HCT116 (cell line): ENCODE data around the gene TNFRSF19. TPM values are rescaled to one million over a fixed set of nuclear protein-coding genes. Genes with fewer than 3 reads are reported as not detected.

Experiments used
- ATAC-seq: fragments of 200-7000 bp; cut with Tn5 transposase; 2 replicates; pipeline ENCODE4 v1.9.1; 2020; ENCODE audit warnings: mild to moderate bottlenecking, moderate library complexity
- BruUV-seq: library from RNA; stranded (reverse); fragments of 400-500 nt; replicated peaks from 2 replicates; lab custom pipeline; 2021; lab: Mats Ljungman, UMichigan
- CTCF ChIA-PET: fragments of 300-600 bp; sonication (Branson Sonifier 250); formaldehyde crosslinking; loops from one replicate; lab custom pipeline; 2021; ENCODE audit warnings: antibody characterized with exemption; lab: Charles Lee
- POLR2A ChIA-PET: fragments of 300-600, 350-600 bp; sonication (Branson Sonifier 250); formaldehyde crosslinking; loops from one replicate; lab custom pipeline; 2021; ENCODE audit warnings: antibody characterized with exemption; lab: Charles Lee
- RAD21 ChIA-PET, 2 experiments: fragments of 300-600 bp; sonication (Branson Sonifier 250); formaldehyde crosslinking; loops; one replicate each; lab custom pipeline; 2023; ENCODE audit warnings: low total read pairs in 2 of 2; ENCODE audit not compliant: uncharacterized antibody in 2 of 2, unreplicated experiment in 2 of 2, low non-redundant PET in 1 of 2; lab: Charles Lee
- DNase-seq: peaks from one replicate; pipeline ENCODE4 v3.0.0-alpha.2; 2010; ENCODE audit warnings: low read depth, low spot score
- H2AFZ ChIP-seq: fragments of 200-600 bp; shearing (Covaris generic), sonication (generic); 2 replicates; pipeline ENCODE4 v1.6.1; 2017; ENCODE audit warnings: low read depth, mixed run types, mixed read lengths, antibody characterized with exemption, low read length; ENCODE audit not compliant: poor library complexity, severe bottlenecking
- H3K27ac ChIP-seq: 2 replicates; pipeline ENCODE4 v1.5.1; 2012; ENCODE audit warnings: low read depth, low read length
- H3K27me3 ChIP-seq: fragments of 200-600 bp; sonication (generic); 2 replicates; pipeline ENCODE4 v1.6.1; 2016; ENCODE audit warnings: mixed run types, low read length, mixed read lengths; ENCODE audit not compliant: insufficient read depth
- H3K36me3 ChIP-seq, 2 experiments: fragments of 200-500 bp in 1 of 2; fragments of 200-600 bp in 1 of 2; sonication (Bioruptor generic) in 1 of 2; sonication (generic) in 1 of 2; 2 replicates each; pipeline versions ENCODE4 v1.5.1 to v1.6.1; 2014 to 2016; ENCODE audit warnings: low read length in 2 of 2, inconsistent platforms in 1 of 2, mixed read lengths in 1 of 2, mixed run types in 1 of 2; ENCODE audit not compliant: insufficient read depth in 2 of 2, control insufficient read depth in 1 of 2
- H3K4me1 ChIP-seq, 2 experiments: fragments of 200-600 bp in 1 of 2; sonication (generic) in 1 of 2; 2 replicates each; pipeline versions ENCODE4 v1.5.1 to v1.6.1; 2012 to 2017; ENCODE audit warnings: low read length in 2 of 2, inconsistent platforms in 1 of 2, mild to moderate bottlenecking in 1 of 2, mixed read lengths in 1 of 2, mixed run types in 1 of 2, moderate library complexity in 1 of 2; ENCODE audit not compliant: insufficient read depth in 2 of 2, control insufficient read depth in 1 of 2
- H3K4me2 ChIP-seq: fragments of 200-600 bp; sonication (generic); 2 replicates; pipeline ENCODE4 v1.6.1; 2017; ENCODE audit warnings: mixed run types, low read length, mixed read lengths
- H3K4me3 ChIP-seq, 2 experiments: fragments of 200-600 bp in 1 of 2; sonication (generic) in 1 of 2; replicated peaks in 1 of 2; 2 replicates each; pipeline ENCODE4 v1.5.1; 2011 to 2016; ENCODE audit warnings: low read length in 2 of 2, control low read depth in 1 of 2, low read depth in 1 of 2, mild to moderate bottlenecking in 1 of 2, mixed read lengths in 1 of 2, mixed run types in 1 of 2
- H3K79me2 ChIP-seq: fragments of 200-600 bp; sonication (generic); 2 replicates; pipeline ENCODE4 v1.6.1; 2017; ENCODE audit warnings: mild to moderate bottlenecking, mixed run types, low read length, moderate library complexity, mixed read lengths; ENCODE audit not compliant: insufficient read depth
- H3K9ac ChIP-seq: fragments of 200-600 bp; sonication (generic); 2 replicates; pipeline ENCODE4 v1.6.1; 2016; ENCODE audit warnings: low read length, mixed read lengths
- H3K9me2 ChIP-seq: fragments of 200-600 bp; sonication (generic), shearing (Covaris generic); 2 replicates; pipeline ENCODE4 v1.6.1; 2017; ENCODE audit warnings: mixed run types, mild to moderate bottlenecking, moderate library complexity; ENCODE audit not compliant: insufficient read depth
- H3K9me3 ChIP-seq, 2 experiments: fragments of 200-500 bp in 1 of 2; fragments of 200-600 bp in 1 of 2; sonication (Bioruptor generic) in 1 of 2; sonication (generic) in 1 of 2; 2 replicates each; pipeline ENCODE4 v1.6.1; 2014 to 2017; ENCODE audit warnings: low read length in 2 of 2, mixed read lengths in 2 of 2, inconsistent platforms in 1 of 2, low read depth in 1 of 2, mild to moderate bottlenecking in 1 of 2, mixed run types in 1 of 2, moderate library complexity in 1 of 2; ENCODE audit not compliant: control insufficient read depth in 1 of 2, insufficient read depth in 1 of 2
- H4K20me1 ChIP-seq: fragments of 200-600 bp; sonication (generic), shearing (Covaris generic); 2 replicates; pipeline ENCODE4 v1.6.1; 2017; ENCODE audit warnings: mixed run types, mild to moderate bottlenecking, moderate library complexity; ENCODE audit not compliant: insufficient read depth
- CEBPB ChIP-seq: IDR thresholded peaks from 2 replicates; pipeline ENCODE4 v1.6.1; 2012; ENCODE audit warnings: low read depth
- EZH2 ChIP-seq: fragments of 200-600 bp; sonication (generic); IDR thresholded peaks from 2 replicates; pipeline ENCODE4 v1.6.1; 2017; ENCODE audit warnings: antibody characterized with exemption, mixed run types
- EZH2phosphoT487 ChIP-seq: fragments of 200-600 bp; IDR thresholded peaks from 2 replicates; pipeline ENCODE4 v1.6.1; 2018; ENCODE audit warnings: antibody characterized with exemption, borderline replicate concordance
- MAX ChIP-seq: IDR thresholded peaks from 2 replicates; pipeline ENCODE4 v1.6.1; 2012
- POLR2A ChIP-seq: IDR thresholded peaks from 2 replicates; pipeline ENCODE4 v1.7.0; 2011; ENCODE audit warnings: borderline replicate concordance; ENCODE audit not compliant: insufficient read depth, insufficient read length; ENCODE audit errors: extremely low read depth
- SRF ChIP-seq: IDR thresholded peaks from 2 replicates; pipeline ENCODE4 v1.6.1; 2012; ENCODE audit warnings: low read depth
- ZNF274 ChIP-seq: fragments of 200-500 bp; sonication (Bioruptor generic); IDR thresholded peaks from 2 replicates; pipeline ENCODE4 v1.6.1; 2014; ENCODE audit warnings: mild to moderate bottlenecking, low read depth, low read length, inconsistent platforms
- intact Hi-C: fragments of 100-400 bp; cut with micrococcal nuclease; formaldehyde crosslinking; loops from 2 replicates; pipeline ENCODE4 v1.10.0; 2022
- total RNA-seq: library from RNA; stranded (reverse); gene quantifications from one replicate; pipeline ENCODE4 v1.2.1, GENCODE V29; 2021; ENCODE audit not compliant: unreplicated experiment
- TF ChIP-seq, protein P1 (sequence below), 3 experiments: fragments of 200-600 bp in 1 of 3; sonication (generic) in 1 of 3; IDR thresholded peaks in 2 of 3; conservative IDR thresholded peaks in 1 of 3; 2 replicates each; pipeline ENCODE4 v1.5.1; 2012 to 2017; ENCODE audit warnings: low read depth in 2 of 3, low read length in 2 of 3, antibody characterized with exemption in 1 of 3, borderline replicate concordance in 1 of 3, control low read depth in 1 of 3, mild to moderate bottlenecking in 1 of 3, mixed read lengths in 1 of 3, mixed run types in 1 of 3, moderate library complexity in 1 of 3; ENCODE audit not compliant: insufficient read depth in 1 of 3

The TNFRSF19 gene
- total RNA-seq, 1 experiment from 2014 or later: 1.1 TPM

DNA sequence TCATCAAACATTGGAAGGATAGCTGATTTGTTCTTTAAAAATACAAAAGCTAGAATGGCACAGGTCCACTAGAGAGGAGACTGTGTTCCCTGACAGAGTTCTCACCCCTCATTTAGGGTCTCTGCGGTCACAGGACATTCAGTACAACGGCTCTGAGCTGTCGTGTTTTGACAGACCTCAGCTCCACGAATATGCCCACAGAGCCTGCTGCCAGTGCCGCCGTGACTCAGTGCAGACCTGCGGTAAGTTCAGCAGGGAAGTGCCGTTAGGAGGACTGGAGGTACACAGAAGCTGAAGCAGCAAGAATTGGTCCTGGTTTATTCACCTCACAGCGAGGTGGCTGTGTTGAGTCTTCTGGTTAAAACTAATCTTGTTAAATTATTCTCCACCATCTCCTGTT, 90.0 kb downstream of the TNFRSF19 start:
- no peaks in the 10 kb centered on the region for H3K36me3 ChIP-seq
- H2AFZ ChIP-seq: no peak overlapping the region
- H3K27me3 ChIP-seq: peaks cover 3% of the 10 kb centered on the region; the same call in 1 of the 2 replicates
- ChIA-PET POLR2A (no interaction called here), RAD21 (no interaction called here), CTCF (no interaction called here)
- no TSS peak for BruUV-seq
- H4K20me1 ChIP-seq: no peaks in the 10 kb centered on the region
- TF ChIP-seq, protein P1, sequence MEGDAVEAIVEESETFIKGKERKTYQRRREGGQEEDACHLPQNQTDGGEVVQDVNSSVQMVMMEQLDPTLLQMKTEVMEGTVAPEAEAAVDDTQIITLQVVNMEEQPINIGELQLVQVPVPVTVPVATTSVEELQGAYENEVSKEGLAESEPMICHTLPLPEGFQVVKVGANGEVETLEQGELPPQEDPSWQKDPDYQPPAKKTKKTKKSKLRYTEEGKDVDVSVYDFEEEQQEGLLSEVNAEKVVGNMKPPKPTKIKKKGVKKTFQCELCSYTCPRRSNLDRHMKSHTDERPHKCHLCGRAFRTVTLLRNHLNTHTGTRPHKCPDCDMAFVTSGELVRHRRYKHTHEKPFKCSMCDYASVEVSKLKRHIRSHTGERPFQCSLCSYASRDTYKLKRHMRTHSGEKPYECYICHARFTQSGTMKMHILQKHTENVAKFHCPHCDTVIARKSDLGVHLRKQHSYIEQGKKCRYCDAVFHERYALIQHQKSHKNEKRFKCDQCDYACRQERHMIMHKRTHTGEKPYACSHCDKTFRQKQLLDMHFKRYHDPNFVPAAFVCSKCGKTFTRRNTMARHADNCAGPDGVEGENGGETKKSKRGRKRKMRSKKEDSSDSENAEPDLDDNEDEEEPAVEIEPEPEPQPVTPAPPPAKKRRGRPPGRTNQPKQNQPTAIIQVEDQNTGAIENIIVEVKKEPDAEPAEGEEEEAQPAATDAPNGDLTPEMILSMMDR (IDR thresholded peaks at IDR 0.05 in 2 of 3, conservative IDR thresholded peaks at IDR 0.05 in 1 of 3; ENCODE audit: borderline replicate concordance in 1 of 3, insufficient read depth in 1 of 3, low read depth in 2 of 3, low read length in 2 of 3): no peak
- TF ChIP-seq POLR2A: no peak
- no peak for TF ChIP-seq ZNF274
- no peaks in the 10 kb centered on the region for H3K79me2 ChIP-seq
- DNase-seq: no peak
- no peak overlapping the region for H3K4me3 ChIP-seq
- intact Hi-C loops: loop anchor here (10.0 kb wide), 1 partner anchor 65 kb away; no protein-coding TSS in a partner anchor
- no peaks in the 10 kb centered on the region for H3K9me3 ChIP-seq
- H3K4me2 ChIP-seq: no peak overlapping the region
- H3K9me2 ChIP-seq: no peaks in the 10 kb centered on the region
- H3K9ac ChIP-seq: no peak overlapping the region
- no peak overlapping the region for H3K27ac ChIP-seq
- ATAC-seq: no peak
- no peaks in the 10 kb centered on the region for H3K4me1 ChIP-seq

DNA sequence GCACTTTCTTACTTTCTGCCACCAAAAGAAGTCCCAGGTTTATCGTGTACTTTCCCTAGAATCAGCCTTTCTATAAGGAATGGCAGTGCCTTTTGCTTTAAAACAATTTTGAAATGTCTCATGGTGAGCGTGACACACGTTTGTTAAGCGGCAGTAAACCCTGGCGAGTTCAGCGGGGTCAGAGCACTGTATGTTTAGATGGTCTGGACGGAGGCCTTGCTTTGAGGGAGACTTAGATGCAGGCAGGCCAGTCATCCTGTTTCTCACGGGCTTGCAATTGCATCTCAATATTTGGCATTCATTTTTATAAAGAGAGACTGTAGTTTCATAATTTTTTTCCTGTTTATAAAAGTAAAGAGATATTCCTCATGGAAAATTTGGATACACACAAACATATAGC, 96.4 kb downstream of the TNFRSF19 start:
- Histone ChIP-seq H3K27ac (no peak overlapping the region), H2AFZ (no peak overlapping the region), H3K9ac (no peak overlapping the region), H3K4me2 (no peak overlapping the region), H4K20me1 (no peaks in the 10 kb centered on the region), H3K9me2 (no peaks in the 10 kb centered on the region), H3K79me2 (no peaks in the 10 kb centered on the region), H3K4me3 (no peak overlapping the region), H3K36me3 (no peaks in the 10 kb centered on the region), H3K4me1 (no peaks in the 10 kb centered on the region), H3K27me3 (no peaks in the 10 kb centered on the region), H3K9me3 (no peaks in the 10 kb centered on the region)
- ChIA-PET RAD21 (no interaction called here), CTCF (interaction anchor here (1.1 to 1.3 kb wide), 2 partner anchors 10 to 11 kb away, joined by 3 to 6 read pairs; no protein-coding TSS in a partner anchor), POLR2A (no interaction called here)
- intact Hi-C loops: loop anchor here (10.0 kb wide), 1 partner anchor 58 kb away; no protein-coding TSS in a partner anchor
- no peak for TF ChIP-seq EZH2phosphoT487
- TF ChIP-seq EZH2: no peak
- no peak for TF ChIP-seq SRF
- TF ChIP-seq ZNF274: no peak
- TF ChIP-seq MAX: no peak
- TF ChIP-seq CEBPB: no peak
- ATAC-seq: no peak
- no TSS peak for BruUV-seq
- DNase-seq: no peak
